ENCODE measurements around the gene ITGB2.

The ITGB2 gene

DNA sequence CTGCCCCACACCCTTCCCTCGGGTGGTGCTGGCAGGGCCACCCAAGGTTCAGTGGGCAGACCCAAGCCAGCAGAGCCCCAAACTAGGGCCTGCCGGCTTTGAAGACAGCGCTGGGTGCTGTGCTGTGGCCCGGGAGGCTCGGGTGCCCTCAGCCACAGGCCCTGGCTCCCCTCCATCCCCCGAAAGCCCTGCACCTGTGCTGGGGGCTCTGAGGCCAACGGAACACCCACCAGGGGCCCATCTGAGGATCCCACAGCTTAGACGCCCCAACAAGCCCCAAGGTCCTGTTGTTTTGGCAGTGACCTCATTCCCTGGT is 8.6 kb downstream of the ITGB2 start:
- TF ChIP-seq, protein P1, sequence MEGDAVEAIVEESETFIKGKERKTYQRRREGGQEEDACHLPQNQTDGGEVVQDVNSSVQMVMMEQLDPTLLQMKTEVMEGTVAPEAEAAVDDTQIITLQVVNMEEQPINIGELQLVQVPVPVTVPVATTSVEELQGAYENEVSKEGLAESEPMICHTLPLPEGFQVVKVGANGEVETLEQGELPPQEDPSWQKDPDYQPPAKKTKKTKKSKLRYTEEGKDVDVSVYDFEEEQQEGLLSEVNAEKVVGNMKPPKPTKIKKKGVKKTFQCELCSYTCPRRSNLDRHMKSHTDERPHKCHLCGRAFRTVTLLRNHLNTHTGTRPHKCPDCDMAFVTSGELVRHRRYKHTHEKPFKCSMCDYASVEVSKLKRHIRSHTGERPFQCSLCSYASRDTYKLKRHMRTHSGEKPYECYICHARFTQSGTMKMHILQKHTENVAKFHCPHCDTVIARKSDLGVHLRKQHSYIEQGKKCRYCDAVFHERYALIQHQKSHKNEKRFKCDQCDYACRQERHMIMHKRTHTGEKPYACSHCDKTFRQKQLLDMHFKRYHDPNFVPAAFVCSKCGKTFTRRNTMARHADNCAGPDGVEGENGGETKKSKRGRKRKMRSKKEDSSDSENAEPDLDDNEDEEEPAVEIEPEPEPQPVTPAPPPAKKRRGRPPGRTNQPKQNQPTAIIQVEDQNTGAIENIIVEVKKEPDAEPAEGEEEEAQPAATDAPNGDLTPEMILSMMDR (IDR thresholded peaks at IDR 0.05; ENCODE audit: control insufficient read depth, insufficient read depth, low read depth, low read length, missing control alignments), result no peak
- no peak for DNase-seq (ENCODE audit: low read depth)
- H3K4me3 ChIP-seq (ENCODE audit: control insufficient read depth, low read depth, low read length), result no peak overlapping the region

DNA sequence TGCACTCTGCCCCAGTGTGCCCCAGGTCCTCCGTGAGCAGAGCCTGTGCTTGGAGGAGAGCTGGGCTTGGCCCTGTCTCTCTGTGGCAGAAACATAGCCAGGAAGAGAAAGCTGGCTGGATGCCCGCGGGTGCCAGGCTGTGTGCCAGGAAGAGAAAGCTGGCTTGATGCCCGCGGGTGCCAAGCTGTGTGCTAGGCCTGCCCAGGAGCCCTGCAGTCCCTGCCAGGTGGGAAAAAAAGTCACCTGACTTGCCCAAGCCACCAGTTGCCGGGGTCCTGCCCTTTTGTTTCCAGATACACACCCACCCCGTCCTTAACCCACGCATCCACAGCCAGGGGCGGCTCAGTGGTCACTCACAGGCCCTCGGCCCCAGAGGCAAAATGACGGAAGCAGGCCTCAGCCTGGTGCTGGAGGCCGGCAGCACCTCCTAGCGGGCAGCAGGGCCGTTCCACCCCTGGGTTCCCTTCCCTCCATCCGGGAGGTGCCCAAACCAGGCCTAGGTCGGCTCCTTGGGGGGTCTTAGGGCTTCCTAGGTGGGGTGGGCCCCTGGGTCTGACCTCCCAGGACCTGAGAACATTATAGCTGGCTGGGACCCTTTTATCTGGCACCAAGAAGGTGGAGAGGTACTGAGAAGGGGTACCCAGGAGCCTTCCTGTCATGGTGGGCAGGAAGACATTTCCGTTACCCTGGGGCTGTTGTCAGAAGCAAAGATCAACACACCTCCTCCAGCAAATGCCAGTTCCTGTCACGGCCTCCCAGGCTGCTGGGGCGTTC is 9.1 kb downstream of the ITGB2 start:
- no peak overlapping the region for H3K4me3 ChIP-seq (ENCODE audit: control insufficient read depth, low read depth, low read length)
- no peak for DNase-seq (ENCODE audit: low read depth)

DNA sequence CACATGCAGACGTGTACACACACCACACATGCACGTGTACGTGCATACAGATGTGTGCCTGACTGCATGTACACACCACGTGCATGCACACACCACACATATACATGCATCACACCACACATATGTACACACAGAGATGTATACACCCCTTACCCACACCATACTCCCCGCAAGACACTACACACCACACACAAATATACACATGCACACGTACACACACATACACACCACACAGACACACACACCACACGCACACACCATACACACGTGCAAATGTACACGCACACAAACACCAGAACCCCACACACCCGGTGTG is 9.7 kb downstream of the ITGB2 start:
- DNase-seq (ENCODE audit: low read depth), result no peak
- H3K4me3 ChIP-seq (ENCODE audit: control insufficient read depth, low read depth, low read length), result no peak overlapping the region
- TF ChIP-seq, protein P1 (IDR thresholded peaks at IDR 0.05; ENCODE audit: control insufficient read depth, insufficient read depth, low read depth, low read length, missing control alignments), result no peak

More for the DNA sequence above, 9.1 kb downstream of the ITGB2 start:
- TF ChIP-seq, protein P1 (IDR thresholded peaks at IDR 0.05; ENCODE audit: control insufficient read depth, insufficient read depth, low read depth, low read length, missing control alignments), result no peak

DNA sequence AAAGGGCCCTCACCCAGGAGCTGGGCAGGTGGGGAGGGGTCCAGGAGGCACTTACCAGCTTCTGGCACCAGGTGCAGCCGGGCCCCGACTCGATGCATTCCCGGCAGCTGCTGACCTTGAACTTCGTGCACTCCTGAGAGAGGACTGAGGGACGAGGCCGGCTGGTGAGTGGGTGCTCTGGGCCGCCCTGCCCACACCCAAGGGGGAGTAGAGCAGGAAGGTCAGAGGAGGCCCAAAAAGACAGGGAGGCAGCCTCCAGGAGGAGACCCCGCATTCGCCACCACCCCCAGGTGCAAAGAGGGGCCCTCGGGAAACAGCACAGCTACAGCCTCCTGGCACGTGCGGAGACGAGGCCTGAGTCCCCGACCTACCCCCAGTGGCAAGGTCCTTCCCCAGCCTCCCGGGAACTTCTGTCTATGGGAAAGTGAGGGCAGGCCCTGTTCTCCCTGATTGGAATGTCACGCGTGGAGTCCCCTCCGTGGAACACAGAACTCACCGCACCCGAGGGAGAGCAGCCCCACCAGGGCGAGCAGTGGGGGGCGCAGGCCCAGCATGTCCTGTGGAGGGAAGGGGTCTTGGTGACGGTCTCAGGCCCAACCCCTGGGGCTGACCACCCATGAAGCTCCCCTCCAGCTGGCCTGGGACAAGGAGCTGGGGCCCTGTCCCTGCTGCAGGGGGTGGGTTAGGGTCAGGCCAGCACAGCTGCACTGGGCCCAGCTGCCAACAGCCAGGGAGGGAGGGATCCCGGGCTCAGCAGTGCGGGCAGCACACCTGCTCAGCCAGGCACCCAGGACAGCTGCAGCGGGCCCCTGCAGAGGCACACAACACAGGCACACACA is 10.3 kb downstream of the ITGB2 start:
- TF ChIP-seq, protein P1 (IDR thresholded peaks at IDR 0.05; ENCODE audit: control insufficient read depth, insufficient read depth, low read depth, low read length, missing control alignments), result no peak
- H3K4me3 ChIP-seq (ENCODE audit: control insufficient read depth, low read depth, low read length), result no peak overlapping the region
- DNase-seq (ENCODE audit: low read depth), result no peak

DNA sequence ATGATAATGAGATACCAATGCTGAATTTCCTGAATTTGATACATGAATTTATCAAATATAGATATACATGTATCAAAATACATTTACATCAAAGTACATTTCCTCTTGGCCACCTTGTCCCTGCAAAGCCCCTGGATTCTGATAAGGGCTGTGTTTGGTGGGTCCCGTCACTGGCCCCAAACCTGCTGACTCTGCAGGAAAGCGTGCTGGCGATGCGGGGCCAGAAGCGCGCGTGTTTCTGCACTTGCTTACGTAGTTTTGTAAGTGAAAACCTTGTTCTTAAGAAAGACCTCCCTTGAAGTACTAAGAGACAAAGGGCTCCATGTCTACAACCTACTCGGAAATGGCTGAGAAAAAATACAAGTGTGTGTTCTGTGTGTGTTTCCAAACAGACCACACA is 11.0 kb downstream of the ITGB2 start:
- TF ChIP-seq, protein P1 (IDR thresholded peaks at IDR 0.05; ENCODE audit: control insufficient read depth, insufficient read depth, low read depth, low read length, missing control alignments), result no peak
- no peak for DNase-seq (ENCODE audit: low read depth)
- H3K4me3 ChIP-seq (ENCODE audit: control insufficient read depth, low read depth, low read length), result no peak overlapping the region

DNA sequence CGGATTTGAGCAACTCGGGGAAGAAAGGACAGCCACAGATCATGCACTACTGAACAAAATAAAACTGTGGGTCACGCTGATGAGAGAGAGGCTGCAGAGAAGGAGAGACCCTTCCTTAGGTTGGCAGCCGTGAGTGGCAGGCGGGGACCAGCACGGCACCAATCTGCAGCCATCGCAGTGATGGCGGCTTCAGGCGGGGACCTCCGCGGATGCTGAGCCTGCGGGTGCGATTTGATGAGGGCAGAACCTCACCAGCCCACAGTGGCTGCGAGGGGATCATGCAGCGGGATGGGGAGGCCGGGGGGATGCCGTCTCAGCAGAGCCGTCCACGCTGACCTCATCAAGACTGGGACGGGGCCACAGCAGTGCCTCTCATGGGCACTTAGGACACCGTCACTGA is 11.8 kb downstream of the ITGB2 start:
- no peak for DNase-seq (ENCODE audit: low read depth)
- no peak overlapping the region for H3K4me3 ChIP-seq (ENCODE audit: control insufficient read depth, low read depth, low read length)
- TF ChIP-seq, protein P1 (IDR thresholded peaks at IDR 0.05; ENCODE audit: control insufficient read depth, insufficient read depth, low read depth, low read length, missing control alignments), result no peak
